ENCODE measurements around the gene TAGAP.

TAGAP gene

GRCh38 chr6:159071843-159072769, 27.3 kb upstream of the TAGAP start:
- DNase-seq, result no peak

GRCh38 chr6:159068904-159069578, 24.2 kb upstream of the TAGAP start:
- no peak for DNase-seq

- no peak for DNase-seq
These were observed 22.5 kb upstream of the TAGAP start for GRCh38 chr6:159067334-159067733.

- DNase-seq, result no peak
These were observed 21.7 kb upstream of the TAGAP start for GRCh38 chr6:159066483-159066882.

GRCh38 chr6:159065759-159066329, 21.1 kb upstream of the TAGAP start:
- DNase-seq, result no peak

- DNase-seq, result no peak
These were observed 20.3 kb upstream of the TAGAP start for GRCh38 chr6:159065091-159065490.

- DNase-seq, result no peak
These were observed 19.7 kb upstream of the TAGAP start for GRCh38 chr6:159064477-159064876.

GRCh38 chr6:159063549-159063948, 18.8 kb upstream of the TAGAP start:
- DNase-seq, result no peak

GRCh38 chr6:159062976-159063375, 18.2 kb upstream of the TAGAP start:
- no peak for DNase-seq

GRCh38 chr6:159062564-159062945, 17.8 kb upstream of the TAGAP start:
- no peak for DNase-seq

GRCh38 chr6:159061805-159062563, 17.2 kb upstream of the TAGAP start:
- no peak for DNase-seq

- no peak for DNase-seq
These were observed 16.4 kb upstream of the TAGAP start for GRCh38 chr6:159061146-159061545.

- DNase-seq, result no peak
These were observed 15.2 kb upstream of the TAGAP start for GRCh38 chr6:159059885-159060506.

GRCh38 chr6:159059141-159059540, 14.3 kb upstream of the TAGAP start:
- no peak for DNase-seq

GRCh38 chr6:159056899-159057298, 12.1 kb upstream of the TAGAP start:
- no peak for DNase-seq

- no peak for DNase-seq
These were observed 11.6 kb upstream of the TAGAP start for GRCh38 chr6:159056432-159056831.

- no peak for DNase-seq
These were observed 11.2 kb upstream of the TAGAP start for GRCh38 chr6:159056003-159056402.

- no peak for DNase-seq
These were observed 9.1 kb upstream of the TAGAP start for GRCh38 chr6:159053781-159054398.

GRCh38 chr6:159052720-159053119, 7.9 kb upstream of the TAGAP start:
- DNase-seq, result no peak

- DNase-seq, result peak; percentile 40
These were observed 3.3 kb upstream of the TAGAP start for GRCh38 chr6:159047891-159048685.

GRCh38 chr6:159045801-159046200, 1.0 kb upstream of the TAGAP start:
- DNase-seq, result no peak
